Hepatocyte (in vitro differentiated cells): ENCODE results near the gene DLX1. TPM values are rescaled to one million over a fixed set of nuclear protein-coding genes. Genes with fewer than 3 reads are reported as not detected.

Source experiments
- DNase-seq: peaks from one replicate; pipeline ENCODE4 v3.0.0-alpha.2; 2016; ENCODE audit warnings: low spot score
- H2AFZ ChIP-seq: fragments of 200-600 bp; sonication (generic); 2 replicates; pipeline ENCODE4 v1.6.0; 2016; ENCODE audit warnings: antibody characterized with exemption, mild to moderate bottlenecking
- H3K27ac ChIP-seq: fragments of 200-600 bp; sonication (generic); 2 replicates; pipeline ENCODE4 v1.5.1; 2016; ENCODE audit warnings: mild to moderate bottlenecking
- H3K27me3 ChIP-seq: fragments of 200-600 bp; sonication (generic); 2 replicates; pipeline ENCODE4 v1.6.1; 2016
- H3K36me3 ChIP-seq: fragments of 200-600 bp; sonication (generic); replicated peaks from 2 replicates; pipeline ENCODE4 v1.5.1; 2016; ENCODE audit warnings: low read depth; ENCODE audit not compliant: insufficient read depth
- H3K4me1 ChIP-seq: fragments of 200-600 bp; sonication (generic); 2 replicates; pipeline ENCODE4 v1.5.1; 2016; ENCODE audit warnings: mild to moderate bottlenecking, moderate library complexity; ENCODE audit not compliant: insufficient read depth
- H3K4me2 ChIP-seq: fragments of 200-600 bp; sonication (generic); 2 replicates; pipeline ENCODE4 v1.6.0; 2016
- H3K4me3 ChIP-seq: fragments of 200-600 bp; sonication (generic); 2 replicates; pipeline ENCODE4 v1.5.1; 2016; ENCODE audit warnings: mild to moderate bottlenecking
- H3K79me2 ChIP-seq: fragments of 200-600 bp; sonication (generic); 2 replicates; pipeline ENCODE4 v1.6.0; 2017; ENCODE audit warnings: mild to moderate bottlenecking
- H3K9me2 ChIP-seq: fragments of 200-600 bp; sonication (generic); replicated peaks from 2 replicates; pipeline ENCODE4 v1.6.0; 2017; ENCODE audit warnings: mild to moderate bottlenecking; ENCODE audit not compliant: insufficient read depth
- H3K9me3 ChIP-seq: fragments of 200-600 bp; sonication (generic); 2 replicates; pipeline ENCODE4 v1.5.1; 2016; ENCODE audit warnings: low read depth, mild to moderate bottlenecking
- H4K20me1 ChIP-seq: fragments of 200-600 bp; sonication (generic); 2 replicates; pipeline ENCODE4 v1.6.0; 2016; ENCODE audit warnings: mild to moderate bottlenecking; ENCODE audit not compliant: insufficient read depth, poor library complexity, severe bottlenecking
- CTCF ChIP-seq: fragments of 200-600 bp; sonication (generic); IDR thresholded peaks from 2 replicates; pipeline ENCODE4 v1.5.1; 2016; ENCODE audit warnings: antibody characterized with exemption, mild to moderate bottlenecking; ENCODE audit not compliant: poor library complexity
- EZH2 ChIP-seq: fragments of 200-600 bp; sonication (generic); IDR thresholded peaks from 2 replicates; pipeline ENCODE4 v1.6.1; 2016; ENCODE audit warnings: antibody characterized with exemption, mild to moderate bottlenecking, borderline replicate concordance
- EZH2phosphoT487 ChIP-seq: fragments of 200-600 bp; sonication (generic); IDR thresholded peaks from one replicate; pipeline ENCODE4 v1.6.1; 2018; ENCODE audit warnings: antibody characterized with exemption, mild to moderate bottlenecking, low read depth, moderate library complexity; ENCODE audit not compliant: unreplicated experiment, severe bottlenecking
- whole genome bisulfite sequencing: methylation state at CpG from one replicate; pipeline ENCODE4 v1.1.6; 2016; ENCODE audit warnings: low lambda C conversion rate; ENCODE audit errors: missing lambda C conversion rate; 5-methylcytosine and 5-hydroxymethylcytosine counted together
- polyA plus RNA-seq: library from polyadenylated mRNA; unstranded; fragments of >200 nt; fragmentation: Nextera tagmentation; extraction: Ambion mirVana; gene quantifications from 2 replicates; pipeline ENCODE4 v1.2.1, GENCODE V29; 2016
- total RNA-seq: library from RNA; depleted of rRNA; stranded (reverse); fragments of >200 nt; gene quantifications from 2 replicates; pipeline ENCODE4 v1.2.3, GENCODE V29; 2014

Gene DLX1
- total and polyA plus RNA-seq, 2 experiments from 2014 or later: not detected

- Histone ChIP-seq H3K9me2 (no peaks in the 10 kb centered on the region), H3K27me3 (peaks cover 98% of the 10 kb centered on the region), H2AFZ (peak overlapping the region; percentile 39), H3K27ac (no peak overlapping the region), H3K9me3 (no peaks in the 10 kb centered on the region), H3K4me2 (peak overlapping the region; percentile 93), H3K4me3 (no peak overlapping the region), H3K4me1 (peaks cover 32% of the 10 kb centered on the region), H4K20me1 (no peaks in the 10 kb centered on the region), H3K36me3 (no peaks in the 10 kb centered on the region), H3K79me2 (no peaks in the 10 kb centered on the region)
- 2% methylated on average over 46 of the region's 66 CpGs for WGBS
- TF ChIP-seq CTCF (no peak), EZH2 (no peak), EZH2phosphoT487 (peak; percentile 41)
- no peak for DNase-seq
Observed at GRCh38 chr2:172094294-172095145, 9.2 kb downstream of the DLX1 start.

GRCh38 chr2:172095146-172095904 lies 10.0 kb downstream of the DLX1 start:
- peaks cover 40% of the 10 kb centered on the region for H3K4me1 ChIP-seq
- no peak overlapping the region for H3K4me3 ChIP-seq
- H4K20me1 ChIP-seq: no peaks in the 10 kb centered on the region
- H3K36me3 ChIP-seq: no peaks in the 10 kb centered on the region
- no peaks in the 10 kb centered on the region for H3K9me2 ChIP-seq
- peaks cover 98% of the 10 kb centered on the region for H3K27me3 ChIP-seq
- H3K27ac ChIP-seq: no peak overlapping the region
- peak overlapping the region; percentile 39 for H2AFZ ChIP-seq
- H3K4me2 ChIP-seq: peak overlapping the region; percentile 93
- no peaks in the 10 kb centered on the region for H3K79me2 ChIP-seq
- WGBS: 1% methylated on average over 39 of the region's 51 CpGs
- H3K9me3 ChIP-seq: no peaks in the 10 kb centered on the region
- DNase-seq: peak; percentile 67
- TF ChIP-seq EZH2: peak; percentile 100
- TF ChIP-seq EZH2phosphoT487: peak; percentile 72
- no peak for TF ChIP-seq CTCF

- H3K9me3 ChIP-seq: no peaks in the 10 kb centered on the region
- H3K4me3 ChIP-seq: no peak overlapping the region
- H3K27me3 ChIP-seq: peaks cover 98% of the 10 kb centered on the region
- peak; percentile 31 for TF ChIP-seq CTCF
- TF ChIP-seq EZH2phosphoT487: no peak
- TF ChIP-seq EZH2: no peak
- WGBS: 1% methylated on average over 34 of the region's 40 CpGs
- H3K4me1 ChIP-seq: peaks cover 48% of the 10 kb centered on the region
- H4K20me1 ChIP-seq: no peaks in the 10 kb centered on the region
- DNase-seq: no peak
- H3K36me3 ChIP-seq: no peaks in the 10 kb centered on the region
- no peaks in the 10 kb centered on the region for H3K9me2 ChIP-seq
- H2AFZ ChIP-seq: peak overlapping the region; percentile 47
- peak overlapping the region; percentile 93 for H3K4me2 ChIP-seq
- no peak overlapping the region for H3K27ac ChIP-seq
- no peaks in the 10 kb centered on the region for H3K79me2 ChIP-seq
Observed at GRCh38 chr2:172095905-172096625, 10.8 kb downstream of the DLX1 start.
